ENCODE measurements around the gene SLC37A1. TPM values are rescaled to one million over a fixed set of nuclear protein-coding genes. Genes with fewer than 3 reads are reported as not detected.

Gene SLC37A1
- total and polyA plus RNA-seq, 9 of the 15 experiments (the other 6 are each of a cell fraction or from before 2014, with no cell fraction given) = 0.06 to 3.4 (median 0.40) TPM

DNA sequence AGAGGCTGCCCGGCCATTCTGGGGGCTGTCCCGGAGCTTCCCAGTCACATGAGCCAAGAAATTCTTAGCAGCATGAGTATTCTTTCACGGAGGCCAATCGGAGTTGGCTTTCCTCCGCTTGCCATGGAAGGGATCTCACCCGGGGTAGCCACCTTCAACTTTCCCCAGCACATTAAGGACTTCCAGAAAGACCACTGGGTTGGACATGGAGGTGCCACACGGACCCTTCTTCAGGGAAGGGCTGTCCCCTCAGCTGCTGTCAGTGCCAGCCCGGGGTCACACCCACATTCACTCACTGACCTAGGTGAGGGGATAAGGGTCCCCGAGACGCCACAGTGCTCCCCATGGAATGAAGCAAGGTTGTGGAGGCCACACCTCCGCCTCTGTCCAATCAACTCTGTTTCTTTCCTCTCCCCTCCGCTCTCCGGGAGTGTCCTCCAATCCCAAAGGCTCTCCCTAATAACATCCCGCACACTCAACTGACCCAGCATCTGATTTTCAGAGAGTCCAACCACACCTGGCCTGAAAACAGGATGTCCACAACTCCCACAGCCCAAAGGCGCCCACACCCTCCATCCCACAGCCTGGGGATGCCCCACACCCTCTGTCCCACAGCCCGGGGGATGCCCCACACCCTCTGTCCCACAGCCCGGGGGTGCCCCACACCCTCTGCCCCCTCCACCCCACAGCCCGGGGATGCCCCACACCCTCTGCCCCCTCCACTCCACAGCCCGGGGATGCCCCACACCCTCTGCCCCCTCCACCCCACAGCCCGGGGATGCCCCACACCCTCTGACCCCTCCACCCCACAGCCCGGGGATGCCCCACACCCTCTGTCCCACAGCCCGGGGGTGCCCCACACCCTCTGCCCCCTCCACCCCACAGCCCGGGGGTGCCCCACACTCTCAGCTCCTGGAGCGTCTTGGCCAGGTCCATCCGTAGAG is 37.0 kb upstream of the SLC37A1 start:
- intact Hi-C loops (cut with micrococcal nuclease) = no loop called here
- ATAC-seq (no peak), DNase-seq (ENCODE audit: extremely low read depth in 1 of 4, low spot score in 3 of 4) (no peak), FAIRE-seq (no peak)
- H3K9me3 ChIP-seq (replicated peaks; ENCODE audit: control insufficient read depth, insufficient read depth, low read depth, low read length) = no peaks in the 10 kb centered on the region
- ChIA-PET POLR2A (interaction anchor here (0.7 to 1.2 kb wide), 2 partner anchors 11 to 246 kb away, joined by 3 to 4 read pairs; no protein-coding TSS in a partner anchor), CTCF (ENCODE audit: low intra/inter-chr PET ratio) (no interaction called here)
- BruUV-seq (replicated peaks) = no TSS peak
- H3K27ac ChIP-seq (ENCODE audit: extremely low read depth, low read depth, low read length) = no peak overlapping the region
- WGBS (ENCODE audit: insufficient coverage, low coverage, missing lambda C conversion rate) = 6% methylated on average over 17 of the region's 25 CpGs
- H3K4me1 ChIP-seq (replicated peaks in 1 of 2; ENCODE audit: control insufficient read depth in 2 of 2, insufficient read depth in 2 of 2, low read length in 2 of 2) = peaks cover 0 to 3% of the 10 kb centered on the region in 2 experiments; a peak in 1 of 5 replicates
- no peak overlapping the region for H3K4me2 ChIP-seq (ENCODE audit: insufficient read depth, low read length)
- H3K4me3 ChIP-seq = no peak overlapping the region
- no peaks in the 10 kb centered on the region for H3K79me2 ChIP-seq (ENCODE audit: control insufficient read depth, insufficient read depth, low read length)
- H2AFZ ChIP-seq (ENCODE audit: low read depth, low read length) = no peak overlapping the region
- TF ChIP-seq ZFP91 (CRISPR knock-in tag; IDR thresholded peaks at IDR 0.05) = no peak
- TF ChIP-seq MAZ (CRISPR knock-in tag; conservative IDR thresholded peaks at IDR 0.05 in 1 of 2, IDR thresholded peaks at IDR 0.05 in 1 of 2) = no peak
- no peak for TF ChIP-seq SIX5 (IDR thresholded peaks at IDR 0.05; ENCODE audit: borderline replicate concordance in 1 of 2, insufficient read depth in 1 of 2, low read depth in 1 of 2, low read length in 2 of 2)
- no peak for TF ChIP-seq POLR2AphosphoS2 (IDR thresholded peaks at IDR 0.05; ENCODE audit: low read length)
- in situ Hi-C loops (cut with MboI) = no loop called here
- no peaks in the 10 kb centered on the region for H4K20me1 ChIP-seq (replicated peaks; ENCODE audit: control insufficient read depth, insufficient read depth, low read length)
- peaks cover 53 to 70% of the 10 kb centered on the region in 2 experiments for H3K27me3 ChIP-seq (ENCODE audit: control insufficient read depth in 2 of 2, insufficient read depth in 2 of 2, low read length in 2 of 2)
- H3K36me3 ChIP-seq (ENCODE audit: control insufficient read depth, insufficient read depth, low read length) = no peaks in the 10 kb centered on the region
- no peaks in the 10 kb centered on the region for H3K9me1 ChIP-seq (ENCODE audit: control insufficient read depth, insufficient read depth, low read length)
- no peak overlapping the region for H3K9ac ChIP-seq (ENCODE audit: insufficient read depth in 1 of 2, low read depth in 2 of 2, low read length in 2 of 2)

Measured in K562 (cell line).